Colonic mucosa (tissue), 4 donors: Measurements from ENCODE around the gene TNIP1. TPM values are rescaled to one million over a fixed set of nuclear protein-coding genes. Genes with fewer than 3 reads are reported as not detected.

Experiments used
- DNase-seq: peaks from one replicate; pipeline ENCODE4 v3.0.0-alpha.2; 2020
- H3K27ac ChIP-seq: fragments of 200-600 bp; one replicate; pipeline ENCODE4 v1.8.0; 2021
- H3K27me3 ChIP-seq: fragments of 200-600 bp; one replicate; pipeline ENCODE4 v1.8.0; 2021
- H3K36me3 ChIP-seq: fragments of 200-600 bp; one replicate; pipeline ENCODE4 v1.8.0; 2021
- H3K4me1 ChIP-seq: fragments of 200-600 bp; one replicate; pipeline ENCODE4 v1.8.0; 2021; ENCODE audit warnings: mild to moderate bottlenecking
- H3K4me3 ChIP-seq: fragments of 200-600 bp; one replicate; pipeline ENCODE4 v1.8.0; 2021
- H3K9ac ChIP-seq, 2 donors: one replicate each; pipeline ENCODE4 v1.7.0; 2013; ENCODE audit warnings: control low read depth in 2 of 2, low read depth in 2 of 2, low read length in 2 of 2
- H3K9me3 ChIP-seq: fragments of 200-600 bp; one replicate; pipeline ENCODE4 v1.8.0; 2021
- CTCF ChIP-seq: fragments of 200-600 bp; IDR thresholded peaks from one replicate; pipeline ENCODE4 v1.8.0; 2022; ENCODE audit warnings: antibody characterized with exemption, mild to moderate bottlenecking
- intact Hi-C: fragments of 100-400 bp; cut with DNase I; formaldehyde crosslinking; loops from one replicate; pipeline ENCODE4 v1.14.1; 2022
- total RNA-seq, 2 donors: library from RNA; stranded (reverse); fragmentation: NEBNext Ultra II Directional in 1 of 2; extraction: Animal tissue kit (Norgen Biotek cat#: 25700) in 1 of 2; gene quantifications; one replicate each; pipeline ENCODE4 v1.2.1, GENCODE V29; 2021
- donor health status: healthy.
- donor health status: DM: no; HTN: no; CAD: no.
- donor health status: DM: no; HTN: no; CAD: no.

Gene TNIP1
- total RNA-seq, 2 donors from 2014 or later, result 153 to 220 TPM

- H3K4me1 ChIP-seq, result peaks cover 44% of the 10 kb centered on the region
- no peak overlapping the region for H3K27ac ChIP-seq
- H3K9ac ChIP-seq, result peak overlapping the region in 1 of 2 donors; percentile 48
- no peak for DNase-seq
- TF ChIP-seq CTCF, result no peak
- no peaks in the 10 kb centered on the region for H3K36me3 ChIP-seq
- H3K9me3 ChIP-seq, result no peaks in the 10 kb centered on the region
- intact Hi-C loops, result no loop called here
- no peaks in the 10 kb centered on the region for H3K27me3 ChIP-seq
- H3K4me3 ChIP-seq, result no peak overlapping the region
Measured at GRCh38 chr5:151097820-151098767, 17.3 kb upstream of the TNIP1 start.

GRCh38 chr5:151097061-151097460 lies 16.2 kb upstream of the TNIP1 start:
- Histone ChIP-seq H3K27ac (peak overlapping the region; percentile 90), H3K27me3 (no peaks in the 10 kb centered on the region), H3K4me1 (peaks cover 44% of the 10 kb centered on the region)

GRCh38 chr5:151096001-151096373 lies 15.2 kb upstream of the TNIP1 start:
- no peak overlapping the region for H3K4me3 ChIP-seq
- no peaks in the 10 kb centered on the region for H3K9me3 ChIP-seq
- intact Hi-C loops, result no loop called here
- no peak for TF ChIP-seq CTCF
- H3K27ac ChIP-seq, result peak overlapping the region; percentile 90
- H3K4me1 ChIP-seq, result peaks cover 36% of the 10 kb centered on the region
- H3K9ac ChIP-seq, result peak overlapping the region; percentile 61 to 82
- no peaks in the 10 kb centered on the region for H3K27me3 ChIP-seq
- H3K36me3 ChIP-seq, result no peaks in the 10 kb centered on the region
- DNase-seq, result peak; percentile 64

More at GRCh38 chr5:151097061-151097460, 16.2 kb upstream of the TNIP1 start:
- intact Hi-C loops, result no loop called here
- Histone ChIP-seq H3K9me3 (no peaks in the 10 kb centered on the region), H3K4me3 (no peak overlapping the region), H3K36me3 (no peaks in the 10 kb centered on the region), H3K9ac (peak overlapping the region in 1 of 2 donors; percentile 16)
- TF ChIP-seq CTCF, result no peak
- no peak for DNase-seq

GRCh38 chr5:151095341-151096000 lies 14.6 kb upstream of the TNIP1 start:
- H3K9me3 ChIP-seq, result no peaks in the 10 kb centered on the region
- peak overlapping the region; percentile 61 to 82 for H3K9ac ChIP-seq
- intact Hi-C loops, result no loop called here
- H3K4me3 ChIP-seq, result no peak overlapping the region
- peak overlapping the region; percentile 90 for H3K27ac ChIP-seq
- no peak for TF ChIP-seq CTCF
- H3K36me3 ChIP-seq, result no peaks in the 10 kb centered on the region
- DNase-seq, result peak; percentile 95
- peaks cover 36% of the 10 kb centered on the region for H3K4me1 ChIP-seq
- no peaks in the 10 kb centered on the region for H3K27me3 ChIP-seq

GRCh38 chr5:151094852-151095245 lies 14.0 kb upstream of the TNIP1 start:
- no peak overlapping the region for H3K4me3 ChIP-seq
- no peak for TF ChIP-seq CTCF
- no peaks in the 10 kb centered on the region for H3K27me3 ChIP-seq
- H3K27ac ChIP-seq, result peak overlapping the region; percentile 90
- intact Hi-C loops, result no loop called here
- no peaks in the 10 kb centered on the region for H3K9me3 ChIP-seq
- H3K9ac ChIP-seq, result peak overlapping the region; percentile 31 to 82
- H3K36me3 ChIP-seq, result no peaks in the 10 kb centered on the region
- peaks cover 36% of the 10 kb centered on the region for H3K4me1 ChIP-seq
- DNase-seq, result peak; percentile 69
